Ramos (cell line): ENCODE data around the gene GPR139.

ENCODE experiments used
- in situ Hi-C: fragments of 300-500 bp; cut with MboI; formaldehyde crosslinking; loops from one replicate; pipeline ENCODE4 v1.14.3; 2022; ENCODE audit warnings: low sequenced_read_pairs; ENCODE audit not compliant: unreplicated experiment

Gene GPR139

GRCh38 chr16:20061132-20061531 lies 12.6 kb downstream of the GPR139 start:
- in situ Hi-C loops = no loop called here

- in situ Hi-C loops = no loop called here
These were observed 17.3 kb downstream of the GPR139 start for GRCh38 chr16:20056436-20056835.

- in situ Hi-C loops = no loop called here
These were observed 20.4 kb downstream of the GPR139 start for GRCh38 chr16:20053336-20053735.

- in situ Hi-C loops = no loop called here
These were observed 22.1 kb downstream of the GPR139 start for GRCh38 chr16:20051611-20052010.

- in situ Hi-C loops = no loop called here
These were observed 22.5 kb downstream of the GPR139 start for GRCh38 chr16:20051147-20051546.

- in situ Hi-C loops = no loop called here
These were observed 23.9 kb downstream of the GPR139 start for GRCh38 chr16:20049831-20050230.

GRCh38 chr16:20045886-20046285 lies 27.8 kb downstream of the GPR139 start:
- in situ Hi-C loops = no loop called here

- in situ Hi-C loops = no loop called here
These were observed 30.8 kb downstream of the GPR139 start for GRCh38 chr16:20042848-20043247.

- in situ Hi-C loops = no loop called here
These were observed 31.6 kb downstream of the GPR139 start for GRCh38 chr16:20041924-20042596.

GRCh38 chr16:20040011-20040410 lies 33.7 kb downstream of the GPR139 start:
- in situ Hi-C loops = no loop called here

GRCh38 chr16:20029611-20030010 lies 44.1 kb downstream of the GPR139 start:
- in situ Hi-C loops = no loop called here

GRCh38 chr16:20026361-20027072 lies 47.2 kb downstream of the GPR139 start:
- in situ Hi-C loops = no loop called here

GRCh38 chr16:20023190-20023589 lies 50.5 kb downstream of the GPR139 start:
- in situ Hi-C loops = no loop called here

- in situ Hi-C loops = no loop called here
These were observed 52.7 kb downstream of the GPR139 start for GRCh38 chr16:20020976-20021375.

GRCh38 chr16:20020083-20020482 lies 53.6 kb downstream of the GPR139 start:
- in situ Hi-C loops = no loop called here

GRCh38 chr16:20016234-20016633 lies 57.5 kb downstream of the GPR139 start:
- in situ Hi-C loops = no loop called here

GRCh38 chr16:20004931-20005330 lies 68.8 kb downstream of the GPR139 start:
- in situ Hi-C loops = no loop called here

GRCh38 chr16:20002936-20003335 lies 70.8 kb downstream of the GPR139 start:
- in situ Hi-C loops = no loop called here

- in situ Hi-C loops = no loop called here
These were observed 71.6 kb downstream of the GPR139 start for GRCh38 chr16:20001856-20002707.

GRCh38 chr16:19997734-19998133 lies 76.0 kb downstream of the GPR139 start:
- in situ Hi-C loops = no loop called here

- in situ Hi-C loops = no loop called here
These were observed 76.4 kb downstream of the GPR139 start for GRCh38 chr16:19997264-19997663.
